Omental fat pad (tissue), 4 donors: ENCODE data around the gene PALD1. TPM values are rescaled to one million over a fixed set of nuclear protein-coding genes. Genes with fewer than 3 reads are reported as not detected.

ENCODE experiments used
- ATAC-seq: fragments of 150-250 bp; one replicate; pipeline ENCODE4 v1.9.1; 2016; ENCODE audit warnings: mild to moderate bottlenecking, moderate library complexity; ENCODE audit not compliant: low FRiP score
- DNase-seq: peaks from one replicate; pipeline ENCODE4 v3.0.0-alpha.2; 2019; ENCODE audit warnings: low spot score
- CTCF ChIP-seq, 3 donors: fragments of 450-650 bp; IDR thresholded peaks; one replicate each; pipeline ENCODE4 v1.5.1; 2016 to 2017; ENCODE audit warnings: antibody characterized with exemption in 3 of 3, mild to moderate bottlenecking in 3 of 3, moderate library complexity in 2 of 3
- total RNA-seq, 4 donors: library from RNA; depleted of rRNA; stranded (reverse); fragments of >200 nt; gene quantifications; one replicate each; pipeline ENCODE4 v1.1.0, GENCODE V29; 2016

PALD1 gene
- total RNA-seq, 4 donors from 2014 or later: 3.3 to 12.1 (median 8.0) TPM

- ATAC-seq (no peak), DNase-seq (no peak)
- no peak for TF ChIP-seq CTCF (IDR thresholded peaks at IDR 0.05)
Observed at GRCh38 chr10:70557086-70557845, 78.7 kb downstream of the PALD1 start.

GRCh38 chr10:70557876-70558275 lies 79.3 kb downstream of the PALD1 start:
- TF ChIP-seq CTCF (IDR thresholded peaks at IDR 0.05): no peak
- DNase-seq (no peak), ATAC-seq (no peak)

- no peak for TF ChIP-seq CTCF (IDR thresholded peaks at IDR 0.05)
- DNase-seq (no peak), ATAC-seq (no peak)
Observed at GRCh38 chr10:70558295-70558694, 79.7 kb downstream of the PALD1 start.

- DNase-seq: peak; percentile 54
- peak; percentile 74 for ATAC-seq
- TF ChIP-seq CTCF (IDR thresholded peaks at IDR 0.05): peak in 1 of 3 donors; percentile 9
Observed at GRCh38 chr10:70558871-70559810, 80.6 kb downstream of the PALD1 start.

GRCh38 chr10:70559861-70560260 lies 81.3 kb downstream of the PALD1 start:
- TF ChIP-seq CTCF (IDR thresholded peaks at IDR 0.05): no peak
- DNase-seq: no peak
- no peak for ATAC-seq

GRCh38 chr10:70560511-70560941 lies 82.0 kb downstream of the PALD1 start:
- no peak for ATAC-seq
- DNase-seq: no peak
- TF ChIP-seq CTCF (IDR thresholded peaks at IDR 0.05): no peak
